MCF 10A (cell line): Measurements from ENCODE around the gene FAM32A. TPM values are rescaled to one million over a fixed set of nuclear protein-coding genes. Genes with fewer than 3 reads are reported as not detected.

Experiments
- BruUV-seq: library from RNA; stranded (reverse); fragments of 400-500 nt; replicated peaks from 2 replicates; lab custom pipeline; 2021; lab: Mats Ljungman, UMichigan
- CTCF ChIA-PET: fragments of 300-600 bp; sonication (Branson Sonifier 250); formaldehyde crosslinking; extraction: SDS; loops from one replicate; lab custom pipeline; 2021; ENCODE audit warnings: antibody characterized with exemption, inconsistent platforms; lab: Yijun Ruan, JAX
- POLR2A ChIA-PET: fragments of 300-600, 350-650 bp; sonication (Branson Sonifier 250); formaldehyde crosslinking; extraction: SDS; loops from one replicate; lab custom pipeline; 2020; ENCODE audit warnings: antibody characterized with exemption, inconsistent platforms; lab: Yijun Ruan, JAX
- DNase-seq: peaks from one replicate; pipeline ENCODE4 v3.0.0-alpha.2; 2018; ENCODE audit not compliant: unreplicated experiment
- H3K27ac Mint-ChIP-seq: one replicate; pipeline ENCODE4 v1.8.0; 2022; ENCODE audit warnings: mild to moderate bottlenecking, low read depth, mixed read lengths; ENCODE audit not compliant: unreplicated experiment
- H3K27me3 Mint-ChIP-seq: one replicate; pipeline ENCODE4 v1.8.0; 2022; ENCODE audit warnings: mixed read lengths; ENCODE audit not compliant: insufficient read depth, unreplicated experiment
- H3K36me3 Mint-ChIP-seq: one replicate; pipeline ENCODE4 v1.8.0; 2022; ENCODE audit warnings: mild to moderate bottlenecking, moderate library complexity, mixed read lengths; ENCODE audit not compliant: insufficient read depth, unreplicated experiment
- H3K4me1 Mint-ChIP-seq: one replicate; pipeline ENCODE4 v1.8.0; 2022; ENCODE audit warnings: mixed read lengths; ENCODE audit not compliant: insufficient read depth, unreplicated experiment
- H3K4me3 Mint-ChIP-seq: one replicate; pipeline ENCODE4 v1.8.0; 2022; ENCODE audit warnings: mild to moderate bottlenecking, moderate library complexity, mixed read lengths; ENCODE audit not compliant: unreplicated experiment
- H3K9me3 Mint-ChIP-seq: one replicate; pipeline ENCODE4 v1.8.0; 2022; ENCODE audit warnings: mixed read lengths; ENCODE audit not compliant: unreplicated experiment
- CTCF ChIP-seq: fragments of 200-600 bp; IDR thresholded peaks from one replicate; pipeline ENCODE4 v1.8.0; 2022; ENCODE audit warnings: antibody characterized with exemption, mild to moderate bottlenecking; ENCODE audit not compliant: unreplicated experiment
- intact Hi-C: fragments of 100-400 bp; cut with micrococcal nuclease; formaldehyde crosslinking; loops from 2 replicates; pipeline ENCODE4 v1.14.1; 2022
- total RNA-seq: library from RNA; stranded (reverse); gene quantifications from 2 replicates; pipeline ENCODE4 v1.2.3, GENCODE V29; 2022

FAM32A gene
- total RNA-seq, 1 experiment from 2014 or later, result 48.1 TPM

- Mint-ChIP-seq H3K27ac (no peak overlapping the region), H3K4me1 (peaks cover 22% of the 10 kb centered on the region), H3K36me3 (peaks cover 55% of the 10 kb centered on the region), H3K9me3 (no peaks in the 10 kb centered on the region), H3K4me3 (no peak overlapping the region), H3K27me3 (no peaks in the 10 kb centered on the region)
- no TSS peak for BruUV-seq
- TF ChIP-seq CTCF, result no peak
- CTCF ChIA-PET, result interaction anchor here (0.5 to 0.6 kb wide), 2 partner anchors 44 to 92 kb away, joined by 3 read pairs; no protein-coding TSS in a partner anchor
- POLR2A ChIA-PET, result no interaction called here
- intact Hi-C loops, result no loop called here
- no peak for DNase-seq
Observed at GRCh38 chr19:16203256-16204004, 18.2 kb downstream of the FAM32A start.

GRCh38 chr19:16204005-16204294, 18.7 kb downstream of the FAM32A start:
- H3K9me3 Mint-ChIP-seq, result no peaks in the 10 kb centered on the region
- intact Hi-C loops, result no loop called here
- no peak overlapping the region for H3K4me3 Mint-ChIP-seq
- BruUV-seq, result no TSS peak
- POLR2A ChIA-PET, result no interaction called here
- no peak for TF ChIP-seq CTCF
- DNase-seq, result no peak
- CTCF ChIA-PET, result interaction anchor here (0.5 kb wide), 1 partner anchor 43 kb away, joined by 3 read pairs; no protein-coding TSS in a partner anchor
- H3K36me3 Mint-ChIP-seq, result peaks cover 60% of the 10 kb centered on the region
- no peak overlapping the region for H3K27ac Mint-ChIP-seq
- peaks cover 19% of the 10 kb centered on the region for H3K4me1 Mint-ChIP-seq
- no peaks in the 10 kb centered on the region for H3K27me3 Mint-ChIP-seq

- H3K36me3 Mint-ChIP-seq, result peaks cover 71% of the 10 kb centered on the region
- CTCF ChIA-PET, result no interaction called here
- intact Hi-C loops, result no loop called here
- BruUV-seq, result no TSS peak
- H3K4me3 Mint-ChIP-seq, result no peak overlapping the region
- TF ChIP-seq CTCF, result no peak
- no peak overlapping the region for H3K27ac Mint-ChIP-seq
- H3K27me3 Mint-ChIP-seq, result no peaks in the 10 kb centered on the region
- no peak for DNase-seq
- H3K9me3 Mint-ChIP-seq, result no peaks in the 10 kb centered on the region
- H3K4me1 Mint-ChIP-seq, result peaks cover 6% of the 10 kb centered on the region
- POLR2A ChIA-PET, result interaction anchor here (0.6 kb wide), 1 partner anchor 15 kb away, joined by 3 read pairs; no protein-coding TSS in a partner anchor
Observed at GRCh38 chr19:16205205-16206045, 20.2 kb downstream of the FAM32A start.

GRCh38 chr19:16206046-16206605, 20.9 kb downstream of the FAM32A start:
- no TSS peak for BruUV-seq
- no peak for DNase-seq
- H3K9me3 Mint-ChIP-seq, result no peaks in the 10 kb centered on the region
- intact Hi-C loops, result no loop called here
- no peaks in the 10 kb centered on the region for H3K27me3 Mint-ChIP-seq
- TF ChIP-seq CTCF, result no peak
- no peak overlapping the region for H3K4me3 Mint-ChIP-seq
- peaks cover 71% of the 10 kb centered on the region for H3K36me3 Mint-ChIP-seq
- POLR2A ChIA-PET, result interaction anchor here (0.6 kb wide), 1 partner anchor 15 kb away, joined by 3 read pairs; no protein-coding TSS in a partner anchor
- no peaks in the 10 kb centered on the region for H3K4me1 Mint-ChIP-seq
- CTCF ChIA-PET, result interaction anchor here (0.6 kb wide), 1 partner anchor 51 kb away, joined by 3 read pairs; no protein-coding TSS in a partner anchor
- H3K27ac Mint-ChIP-seq, result peak overlapping the region; percentile 82
